IPS DF 6.9 (cell line): Measurements from ENCODE around the gene F13A1.

Experiments
- DNase-seq: peaks from one replicate; pipeline ENCODE4 v3.0.0-alpha.2; 2013; ENCODE audit warnings: low read depth, low spot score
- H3K27ac ChIP-seq: one replicate; pipeline ENCODE4 v1.5.1; 2013; ENCODE audit warnings: low read length, control low read depth
- H3K27me3 ChIP-seq: 2 replicates; pipeline ENCODE4 v1.6.1; 2013; ENCODE audit warnings: mild to moderate bottlenecking, low read length; ENCODE audit not compliant: control insufficient read depth, insufficient read depth
- H3K36me3 ChIP-seq: 2 replicates; pipeline ENCODE4 v1.6.1; 2013; ENCODE audit warnings: low read length; ENCODE audit not compliant: control insufficient read depth, insufficient read depth
- H3K4me1 ChIP-seq: 2 replicates; pipeline ENCODE4 v1.6.1; 2013; ENCODE audit warnings: low read length; ENCODE audit not compliant: control insufficient read depth, insufficient read depth
- H3K4me3 ChIP-seq: 2 replicates; pipeline ENCODE4 v1.5.1; 2013; ENCODE audit warnings: mild to moderate bottlenecking, low read length
- H3K9me3 ChIP-seq: 2 replicates; pipeline ENCODE4 v1.6.1; 2013; ENCODE audit warnings: low read length, inconsistent platforms; ENCODE audit not compliant: control insufficient read depth, insufficient read depth
- WGBS: extraction: QIAGEN DNeasy Blood & Tissue Kit; methylation state at CpG from one replicate; pipeline ENCODE4 v1.1.7; 2013; ENCODE audit warnings: mixed read lengths, missing lambda C conversion rate; ENCODE audit not compliant: insufficient read length, insufficient coverage; 5-methylcytosine and 5-hydroxymethylcytosine counted together

Gene F13A1

GRCh38 chr6:6350696-6351095 lies 30.2 kb upstream of the F13A1 start:
- H3K9me3 ChIP-seq = no peaks in the 10 kb centered on the region
- no peaks in the 10 kb centered on the region for H3K36me3 ChIP-seq
- no peaks in the 10 kb centered on the region for H3K27me3 ChIP-seq
- H3K4me1 ChIP-seq = 0 out of 2 replicates have a peak, but pooled peaks cover 1% of the 10 kb centered on the region
- no peak overlapping the region for H3K4me3 ChIP-seq
- H3K27ac ChIP-seq = no peak overlapping the region
- no CpG with 5 or more reads among the region's 4 CpGs for WGBS
- no peak for DNase-seq

DNA sequence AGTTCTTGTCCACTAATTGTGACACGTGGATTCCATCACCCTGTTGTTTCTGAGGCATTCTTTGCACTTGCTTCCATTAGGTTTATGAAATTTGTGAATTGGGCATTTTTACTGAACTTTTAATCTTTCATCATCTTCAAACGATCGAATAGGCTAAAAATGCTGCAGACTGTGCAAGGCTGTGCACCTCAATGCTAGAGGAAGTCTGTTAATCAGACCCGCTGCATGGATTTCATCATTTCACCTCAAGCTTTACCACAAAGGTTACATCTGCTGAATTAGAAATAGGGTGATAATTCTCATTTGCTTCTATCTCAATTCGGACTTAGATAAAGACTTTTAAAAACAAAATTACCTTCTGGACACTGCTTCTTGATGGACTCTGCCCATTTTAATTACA lies 27.8 kb upstream of the F13A1 start:
- Histone ChIP-seq H3K27me3 (no peaks in the 10 kb centered on the region), H3K4me3 (no peak overlapping the region), H3K27ac (no peak overlapping the region), H3K9me3 (no peaks in the 10 kb centered on the region), H3K36me3 (no peaks in the 10 kb centered on the region), H3K4me1 (0 out of 2 replicates have a peak, but pooled peaks cover 1% of the 10 kb centered on the region)
- WGBS = no CpG with 5 or more reads among the region's 5 CpGs
- no peak for DNase-seq

DNA sequence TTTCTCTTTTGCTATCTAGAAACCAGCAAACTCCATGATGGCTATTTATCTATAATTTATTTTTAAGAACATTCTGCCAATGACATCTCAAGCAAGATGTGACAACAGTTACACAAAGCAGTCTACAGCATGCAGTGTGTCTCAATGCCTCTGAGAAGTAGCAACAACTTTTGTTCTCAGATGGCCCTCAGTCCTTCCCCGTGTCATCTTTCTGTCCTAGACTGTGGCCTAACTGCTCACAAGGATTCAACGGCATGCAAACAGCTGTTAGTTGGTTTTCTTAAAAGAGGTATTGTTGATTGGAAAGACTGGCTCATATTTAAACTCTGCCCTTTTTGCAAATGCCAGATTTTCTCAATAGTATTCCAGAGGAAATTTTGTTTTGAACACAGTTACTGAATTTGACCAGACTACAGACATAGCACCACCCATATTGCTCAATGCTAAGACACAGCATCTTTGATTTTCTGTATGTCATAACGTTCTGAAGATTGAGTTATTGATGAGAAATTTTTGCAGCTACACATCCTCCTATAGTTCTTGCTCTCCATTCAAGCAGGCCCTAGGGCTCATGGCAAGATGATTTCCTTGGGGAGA lies 26.1 kb upstream of the F13A1 start:
- no CpG with 5 or more reads among the region's 3 CpGs for WGBS
- H3K27ac ChIP-seq = no peak overlapping the region
- no peak for DNase-seq
- H3K4me1 ChIP-seq = no peaks in the 10 kb centered on the region
- H3K36me3 ChIP-seq = no peaks in the 10 kb centered on the region
- no peaks in the 10 kb centered on the region for H3K9me3 ChIP-seq
- no peaks in the 10 kb centered on the region for H3K27me3 ChIP-seq
- no peak overlapping the region for H3K4me3 ChIP-seq

- WGBS = no CpG with 5 or more reads among the region's 1 CpG
- DNase-seq = no peak
- Histone ChIP-seq H3K4me3 (no peak overlapping the region), H3K36me3 (no peaks in the 10 kb centered on the region), H3K27ac (no peak overlapping the region), H3K4me1 (no peaks in the 10 kb centered on the region), H3K27me3 (no peaks in the 10 kb centered on the region), H3K9me3 (no peaks in the 10 kb centered on the region)
Observed at GRCh38 chr6:6333501-6333900, 13.0 kb upstream of the F13A1 start.

GRCh38 chr6:6332811-6333244 lies 12.4 kb upstream of the F13A1 start:
- Histone ChIP-seq H3K36me3 (no peaks in the 10 kb centered on the region), H3K27ac (no peak overlapping the region), H3K4me1 (no peaks in the 10 kb centered on the region), H3K4me3 (no peak overlapping the region), H3K9me3 (no peaks in the 10 kb centered on the region), H3K27me3 (no peaks in the 10 kb centered on the region)
- no peak for DNase-seq
- WGBS = no CpG with 5 or more reads among the region's 3 CpGs

GRCh38 chr6:6331946-6332601 lies 11.6 kb upstream of the F13A1 start:
- Histone ChIP-seq H3K4me1 (no peaks in the 10 kb centered on the region), H3K4me3 (no peak overlapping the region), H3K27ac (no peak overlapping the region), H3K9me3 (no peaks in the 10 kb centered on the region), H3K36me3 (no peaks in the 10 kb centered on the region), H3K27me3 (no peaks in the 10 kb centered on the region)
- WGBS = no CpG with 5 or more reads among the region's 6 CpGs
- DNase-seq = no peak

- Histone ChIP-seq H3K36me3 (no peaks in the 10 kb centered on the region), H3K9me3 (no peaks in the 10 kb centered on the region), H3K4me3 (no peak overlapping the region), H3K27ac (no peak overlapping the region), H3K4me1 (no peaks in the 10 kb centered on the region), H3K27me3 (no peaks in the 10 kb centered on the region)
- no peak for DNase-seq
- no CpG with 5 or more reads among the region's 6 CpGs for WGBS
Observed at GRCh38 chr6:6331393-6331792, 10.9 kb upstream of the F13A1 start.

GRCh38 chr6:6330407-6330806 lies 9.9 kb upstream of the F13A1 start:
- no peaks in the 10 kb centered on the region for H3K9me3 ChIP-seq
- no CpG with 5 or more reads among the region's 1 CpG for WGBS

DNA sequence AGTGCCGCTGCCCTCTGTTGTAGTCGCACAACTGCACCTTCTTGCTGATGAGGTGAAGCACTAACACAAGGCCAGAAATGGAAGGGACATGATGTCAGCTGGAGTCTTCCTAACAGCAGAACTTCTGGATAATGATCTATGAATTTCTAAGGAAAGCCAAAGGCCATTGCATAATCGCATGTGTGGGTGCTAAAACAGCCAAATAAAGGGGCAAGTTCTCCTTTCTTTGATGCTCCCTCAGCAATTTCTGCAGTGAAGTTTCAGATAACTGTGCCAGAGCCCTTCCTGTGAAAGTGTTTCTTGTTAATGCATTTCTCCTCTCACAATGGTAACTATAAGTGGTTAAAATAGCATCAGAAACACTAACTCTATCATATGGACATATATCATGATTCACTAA lies 8.0 kb upstream of the F13A1 start:
- Histone ChIP-seq H3K4me1 (no peaks in the 10 kb centered on the region), H3K27me3 (no peaks in the 10 kb centered on the region), H3K4me3 (no peak overlapping the region), H3K9me3 (no peaks in the 10 kb centered on the region), H3K36me3 (no peaks in the 10 kb centered on the region), H3K27ac (no peak overlapping the region)
- DNase-seq = no peak
- WGBS = no CpG with 5 or more reads among the region's 3 CpGs

More at GRCh38 chr6:6330407-6330806, 9.9 kb upstream of the F13A1 start:
- H3K27ac ChIP-seq = no peak overlapping the region
- H3K36me3 ChIP-seq = no peaks in the 10 kb centered on the region
- no peaks in the 10 kb centered on the region for H3K4me1 ChIP-seq
- no peak for DNase-seq
- H3K27me3 ChIP-seq = no peaks in the 10 kb centered on the region
- no peak overlapping the region for H3K4me3 ChIP-seq

GRCh38 chr6:6323352-6323751 lies 2.9 kb upstream of the F13A1 start:
- H3K36me3 ChIP-seq = no peaks in the 10 kb centered on the region
- WGBS = no CpG with 5 or more reads among the region's 5 CpGs
- no peak overlapping the region for H3K4me3 ChIP-seq
- no peak for DNase-seq
- no peaks in the 10 kb centered on the region for H3K9me3 ChIP-seq
- peaks cover 3% of the 10 kb centered on the region; the same call in 1 of the 2 replicates for H3K4me1 ChIP-seq
- peaks cover 2% of the 10 kb centered on the region; the same call in 1 of the 2 replicates for H3K27me3 ChIP-seq
- H3K27ac ChIP-seq = no peak overlapping the region

GRCh38 chr6:6320901-6321300 lies 439 bp upstream of the F13A1 start:
- Histone ChIP-seq H3K27ac (no peak overlapping the region), H3K4me3 (peak overlapping the region; percentile 41; the same call in 1 of the 2 replicates), H3K36me3 (no peaks in the 10 kb centered on the region), H3K27me3 (peaks cover 2% of the 10 kb centered on the region; the same call in 1 of the 2 replicates), H3K4me1 (peaks cover 4% of the 10 kb centered on the region; the same call in 1 of the 2 replicates), H3K9me3 (no peaks in the 10 kb centered on the region)
- DNase-seq = no peak
- WGBS = no CpG with 5 or more reads among the region's 4 CpGs
